HUES6 (cell line): ENCODE measurements around the gene ABCA10.
"Not testable (repeated sequence)": the region's sequence is repeated elsewhere in the genome, so short reads cannot be mapped to it uniquely, and the experiment has no call there.

ENCODE experiments used
- H3K27ac ChIP-seq: 2 replicates; pipeline ENCODE4 v1.7.0; 2013; ENCODE audit warnings: low read depth, mild to moderate bottlenecking, low read length, inconsistent platforms
- H3K27me3 ChIP-seq: 2 replicates; pipeline ENCODE4 v1.6.1; 2013; ENCODE audit warnings: low read length; ENCODE audit not compliant: control insufficient read depth, insufficient read depth
- H3K36me3 ChIP-seq: 2 replicates; pipeline ENCODE4 v1.6.1; 2013; ENCODE audit warnings: low read length; ENCODE audit not compliant: control insufficient read depth, insufficient read depth
- H3K4me1 ChIP-seq: 2 replicates; pipeline ENCODE4 v1.6.1; 2013; ENCODE audit warnings: low read length; ENCODE audit not compliant: control insufficient read depth, insufficient read depth
- H3K4me3 ChIP-seq: 2 replicates; pipeline ENCODE4 v1.5.1; 2013; ENCODE audit warnings: low read depth, low read length
- H3K9ac ChIP-seq: one replicate; pipeline ENCODE4 v1.6.1; 2013; ENCODE audit warnings: mild to moderate bottlenecking, low read length
- H3K9me3 ChIP-seq: 2 replicates; pipeline ENCODE4 v1.6.1; 2013; ENCODE audit warnings: low read depth, low read length; ENCODE audit not compliant: control insufficient read depth, insufficient read depth

ABCA10 gene

DNA sequence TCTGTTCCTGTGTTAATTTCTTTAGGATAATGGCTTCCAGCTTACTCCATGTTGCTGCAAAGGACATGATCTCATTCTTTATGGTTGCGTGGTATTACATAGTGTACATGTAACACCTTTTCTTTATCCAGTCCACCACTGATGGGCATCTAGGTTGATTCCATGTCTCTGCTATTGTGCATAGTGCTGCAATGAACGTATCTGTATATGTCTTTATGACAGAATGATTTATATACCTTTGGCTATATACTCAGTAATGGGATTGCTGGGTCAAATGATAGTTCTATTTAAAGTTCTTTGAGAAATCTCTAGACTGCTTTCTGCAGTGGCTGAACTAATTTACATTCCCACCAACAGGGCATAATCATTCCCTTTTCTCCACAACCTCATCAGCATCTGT is 39.8 kb downstream of the ABCA10 start:
- Histone ChIP-seq H3K27me3 (no peaks in the 10 kb centered on the region), H3K4me1 (no peaks in the 10 kb centered on the region), H3K9ac (no peak overlapping the region), H3K9me3 (no peaks in the 10 kb centered on the region), H3K27ac (no peak overlapping the region), H3K36me3 (no peaks in the 10 kb centered on the region), H3K4me3 (no peak overlapping the region)

GRCh38 chr17:69188064-69188463 is 40.6 kb downstream of the ABCA10 start:
- no peaks in the 10 kb centered on the region for H3K36me3 ChIP-seq
- no peak overlapping the region for H3K27ac ChIP-seq
- H3K9me3 ChIP-seq, result no peaks in the 10 kb centered on the region
- H3K4me1 ChIP-seq, result no peaks in the 10 kb centered on the region
- no peak overlapping the region for H3K4me3 ChIP-seq
- no peak overlapping the region for H3K9ac ChIP-seq
- no peaks in the 10 kb centered on the region for H3K27me3 ChIP-seq

- Histone ChIP-seq H3K27me3 (no peaks in the 10 kb centered on the region), H3K9ac (no peak overlapping the region), H3K36me3 (no peaks in the 10 kb centered on the region), H3K4me3 (no peak overlapping the region), H3K4me1 (no peaks in the 10 kb centered on the region), H3K9me3 (no peaks in the 10 kb centered on the region), H3K27ac (no peak overlapping the region)
These were observed 41.3 kb downstream of the ABCA10 start for GRCh38 chr17:69187294-69187693.

DNA sequence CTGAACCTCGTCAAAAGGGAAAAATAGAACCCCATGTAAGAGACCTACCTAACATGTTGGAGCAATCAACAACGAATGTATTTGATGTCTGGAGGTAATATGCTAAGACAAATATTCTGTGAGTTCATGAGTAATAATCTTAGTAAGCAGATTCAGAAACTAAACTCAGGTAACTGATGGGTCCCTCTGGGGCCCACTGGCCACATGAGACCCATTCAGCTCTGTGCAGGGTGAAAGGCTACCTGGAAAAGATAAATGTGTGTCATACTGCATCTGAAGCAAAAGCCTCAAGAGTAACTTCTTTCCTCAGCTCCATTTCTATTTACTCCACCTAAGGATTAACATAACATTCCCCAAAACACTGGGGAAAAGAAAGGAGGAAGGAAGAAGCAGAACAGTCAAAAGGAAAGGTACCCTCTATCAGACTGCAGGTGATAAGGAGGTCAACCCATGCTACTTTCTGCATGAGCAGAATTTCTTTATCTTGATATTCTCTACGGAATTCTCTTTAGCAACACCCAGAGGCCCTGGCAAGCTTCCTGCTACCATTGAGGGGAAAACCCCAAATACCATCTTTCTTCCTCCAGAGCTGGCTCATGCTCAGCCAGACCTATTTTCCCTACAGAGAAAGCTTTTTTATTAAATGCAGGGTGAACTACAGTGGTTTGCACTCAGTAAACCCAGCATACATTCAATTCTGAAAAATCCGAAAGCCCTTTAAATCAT is 49.2 kb downstream of the ABCA10 start:
- no peaks in the 10 kb centered on the region for H3K4me1 ChIP-seq
- H3K27ac ChIP-seq, result no peak overlapping the region
- no peak overlapping the region for H3K9ac ChIP-seq
- H3K36me3 ChIP-seq, result no peaks in the 10 kb centered on the region
- no peak overlapping the region for H3K4me3 ChIP-seq
- H3K9me3 ChIP-seq, result no peaks in the 10 kb centered on the region
- no peaks in the 10 kb centered on the region for H3K27me3 ChIP-seq

DNA sequence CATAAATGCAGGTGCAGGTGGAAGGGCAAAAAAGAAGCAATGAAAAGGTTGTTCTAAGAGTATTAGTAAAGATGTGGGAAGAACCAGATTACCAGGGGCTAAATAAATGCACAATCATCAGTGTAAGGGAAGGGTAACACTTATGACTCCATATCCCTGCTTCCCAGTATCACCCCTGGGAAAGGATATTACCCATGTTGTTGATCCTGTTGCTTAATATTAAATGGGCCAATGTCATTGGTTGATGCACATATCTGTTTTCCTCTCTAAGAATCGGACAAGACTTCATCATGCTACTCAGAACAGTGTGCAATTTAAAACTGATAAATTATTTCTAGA is 52.2 kb downstream of the ABCA10 start:
- no peak overlapping the region for H3K4me3 ChIP-seq
- no peaks in the 10 kb centered on the region for H3K36me3 ChIP-seq
- no peaks in the 10 kb centered on the region for H3K27me3 ChIP-seq
- H3K9me3 ChIP-seq, result no peaks in the 10 kb centered on the region
- no peak overlapping the region for H3K27ac ChIP-seq
- no peaks in the 10 kb centered on the region for H3K4me1 ChIP-seq
- H3K9ac ChIP-seq, result no peak overlapping the region

DNA sequence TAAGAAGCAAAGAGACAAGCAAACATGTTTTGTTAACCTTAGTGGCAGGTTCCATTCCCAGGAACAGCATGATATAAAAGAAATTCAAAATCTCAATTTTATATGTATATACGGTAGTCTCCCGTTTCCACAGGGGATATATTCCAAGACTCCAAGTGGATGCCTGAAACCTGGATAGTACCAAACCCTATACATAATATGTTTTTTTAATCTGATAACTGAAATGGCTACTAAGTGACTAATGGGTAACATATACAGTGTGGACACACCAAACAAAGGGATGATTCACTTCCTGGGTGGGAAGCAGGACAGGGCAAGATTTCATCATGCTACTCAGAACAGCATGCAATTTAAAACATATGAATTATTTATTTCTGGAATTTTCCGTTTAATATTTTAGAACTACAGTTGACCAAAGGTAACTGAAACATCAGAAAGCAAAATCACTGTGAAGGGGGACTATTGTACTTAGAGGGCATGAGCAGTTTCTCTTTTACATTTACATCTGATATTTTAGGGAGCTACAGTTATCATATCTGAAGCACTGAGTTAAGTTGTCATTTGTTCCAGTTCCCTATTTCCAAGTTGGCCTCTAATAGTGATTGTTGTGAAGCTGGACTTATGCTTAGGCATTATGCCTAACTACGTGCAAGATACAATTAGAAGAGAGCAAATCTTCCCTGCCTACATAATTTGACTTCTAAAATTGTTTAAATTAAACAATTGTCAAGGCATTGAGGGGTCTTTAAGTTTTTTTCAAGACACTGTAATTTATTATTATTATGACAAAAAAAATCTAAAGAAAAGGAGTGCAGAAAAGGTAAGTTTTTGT is 52.8 kb downstream of the ABCA10 start:
- Histone ChIP-seq H3K9me3 (no peaks in the 10 kb centered on the region), H3K4me1 (no peaks in the 10 kb centered on the region), H3K4me3 (no peak overlapping the region), H3K27ac (no peak overlapping the region), H3K36me3 (no peaks in the 10 kb centered on the region), H3K9ac (no peak overlapping the region), H3K27me3 (no peaks in the 10 kb centered on the region)

GRCh38 chr17:69175262-69175624 is 53.4 kb downstream of the ABCA10 start:
- Histone ChIP-seq H3K9ac (no peak overlapping the region), H3K9me3 (no peaks in the 10 kb centered on the region), H3K36me3 (no peaks in the 10 kb centered on the region), H3K4me3 (no peak overlapping the region), H3K27me3 (no peaks in the 10 kb centered on the region), H3K4me1 (no peaks in the 10 kb centered on the region), H3K27ac (no peak overlapping the region)

- H3K4me1 ChIP-seq, result no peaks in the 10 kb centered on the region
- H3K9me3 ChIP-seq, result no peaks in the 10 kb centered on the region
- no peaks in the 10 kb centered on the region for H3K36me3 ChIP-seq
- H3K27me3 ChIP-seq, result no peaks in the 10 kb centered on the region
- no peak overlapping the region for H3K4me3 ChIP-seq
- no peak overlapping the region for H3K9ac ChIP-seq
- no peak overlapping the region for H3K27ac ChIP-seq
These were observed 55.5 kb downstream of the ABCA10 start for GRCh38 chr17:69173118-69173517.

GRCh38 chr17:69170377-69170776 is 58.2 kb downstream of the ABCA10 start:
- Histone ChIP-seq H3K4me3 (no peak overlapping the region), H3K9me3 (no peaks in the 10 kb centered on the region), H3K4me1 (no peaks in the 10 kb centered on the region), H3K27ac (no peak overlapping the region), H3K36me3 (no peaks in the 10 kb centered on the region), H3K9ac (no peak overlapping the region), H3K27me3 (no peaks in the 10 kb centered on the region)

GRCh38 chr17:69168642-69169041 is 60.0 kb downstream of the ABCA10 start:
- not testable (repeated sequence) for H3K4me1 ChIP-seq, H3K9me3 ChIP-seq, H3K4me3 ChIP-seq, H3K9ac ChIP-seq, H3K27me3 ChIP-seq, H3K27ac ChIP-seq, H3K36me3 ChIP-seq

DNA sequence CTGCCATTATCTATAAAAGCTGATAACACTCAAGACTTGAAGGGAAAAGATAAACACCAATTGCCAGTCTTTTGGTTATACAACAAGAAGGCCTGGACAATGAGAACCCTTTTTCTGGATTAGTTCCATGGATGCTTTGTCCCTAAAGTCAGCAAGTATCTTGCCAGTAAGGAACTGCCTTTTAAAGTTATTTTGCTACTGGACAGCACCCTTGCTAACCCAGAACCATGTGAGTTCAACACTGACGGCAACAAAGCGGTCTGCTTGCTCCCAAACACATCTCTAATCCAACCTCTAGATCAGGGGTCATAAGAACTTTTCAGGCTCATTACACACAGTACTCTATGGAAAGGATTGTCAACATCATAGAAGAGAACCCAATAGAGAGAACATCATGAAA is 61.7 kb downstream of the ABCA10 start:
- H3K27me3 ChIP-seq, result no peaks in the 10 kb centered on the region
- H3K4me1 ChIP-seq, result no peaks in the 10 kb centered on the region
- no peaks in the 10 kb centered on the region for H3K9me3 ChIP-seq
- no peaks in the 10 kb centered on the region for H3K36me3 ChIP-seq
- no peak overlapping the region for H3K4me3 ChIP-seq
- no peak overlapping the region for H3K27ac ChIP-seq
- no peak overlapping the region for H3K9ac ChIP-seq
